GM12892 (cell line): ENCODE measurements around the gene DLG3.

ENCODE experiments used
- POLR2A ChIP-seq: IDR thresholded peaks from 2 replicates; pipeline ENCODE4 v1.6.1; 2011; ENCODE audit warnings: low read depth, low read length, control low read depth
- POLR2AphosphoS5 ChIP-seq: IDR thresholded peaks from 2 replicates; pipeline ENCODE4 v1.6.1; 2011; ENCODE audit warnings: low read depth, low read length, control low read depth
- TAF1 ChIP-seq: IDR thresholded peaks from 2 replicates; pipeline ENCODE4 v1.6.1; 2011; ENCODE audit warnings: low read depth, mild to moderate bottlenecking, control low read depth, low read length, borderline replicate concordance

GRCh38 chrX:70437921-70438665, 6.5 kb upstream of the DLG3 start:
- no peak for TF ChIP-seq POLR2AphosphoS5
- TF ChIP-seq POLR2A = no peak
- no peak for TF ChIP-seq TAF1
